Activated T-helper 2 cell treated with anti-CD3 and anti-CD28 coated beads, Interferon-gamma antibody, Interleukin-2, Interleukin-4, amounts not matched to agents 10 μg/mL and 5 μg/mL and 100 μg/mL, durations not matched to agents 14 hours and 24 hours and 36 hours (primary cell): ENCODE results near the gene SNX9. TPM values are rescaled to one million over a fixed set of nuclear protein-coding genes. Genes with fewer than 3 reads are reported as not detected.

Experiments
- DNase-seq: peaks from one replicate; pipeline ENCODE4 v3.0.0; 2021; ENCODE audit warnings: low spot score
- H3K27ac Mint-ChIP-seq: one replicate; pipeline ENCODE4 v1.8.0; 2021; ENCODE audit warnings: mixed read lengths
- H3K27me3 Mint-ChIP-seq: one replicate; pipeline ENCODE4 v1.8.0; 2021; ENCODE audit warnings: low read depth, mixed read lengths
- H3K36me3 Mint-ChIP-seq: one replicate; pipeline ENCODE4 v1.8.0; 2021; ENCODE audit warnings: low read depth, mixed read lengths
- H3K4me1 Mint-ChIP-seq: one replicate; pipeline ENCODE4 v1.8.0; 2021; ENCODE audit warnings: low read depth, mixed read lengths
- H3K4me3 Mint-ChIP-seq: one replicate; pipeline ENCODE4 v1.8.0; 2021; ENCODE audit warnings: low read depth, mild to moderate bottlenecking, moderate library complexity, mixed read lengths
- H3K9me3 Mint-ChIP-seq: one replicate; pipeline ENCODE4 v1.8.0; 2021; ENCODE audit warnings: mixed read lengths
- intact Hi-C: fragments of 100-400 bp; cut with micrococcal nuclease; formaldehyde crosslinking; loops from one replicate; pipeline ENCODE4 v1.15.1; 2023
- total RNA-seq: library from RNA; stranded (reverse); gene quantifications from 2 replicates; pipeline ENCODE4 v1.2.3, GENCODE V29; 2022

Gene SNX9
- total RNA-seq, 1 donor from 2014 or later: 55.6 TPM

GRCh38 chr6:157909282-157909664 is 86.2 kb downstream of the SNX9 start:
- intact Hi-C loops: no loop called here
- Mint-ChIP-seq H3K36me3 (peaks cover 69% of the 10 kb centered on the region), H3K27me3 (no peaks in the 10 kb centered on the region), H3K9me3 (no peaks in the 10 kb centered on the region), H3K4me1 (peaks cover 14% of the 10 kb centered on the region), H3K27ac (no peak overlapping the region), H3K4me3 (no peak overlapping the region)
- no peak for DNase-seq

- Mint-ChIP-seq H3K9me3 (no peaks in the 10 kb centered on the region), H3K27ac (no peak overlapping the region), H3K4me1 (peaks cover 14% of the 10 kb centered on the region), H3K27me3 (no peaks in the 10 kb centered on the region), H3K4me3 (no peak overlapping the region), H3K36me3 (peaks cover 64% of the 10 kb centered on the region)
- no peak for DNase-seq
- intact Hi-C loops: no loop called here
These were observed 88.2 kb downstream of the SNX9 start for GRCh38 chr6:157911278-157911677.

- intact Hi-C loops: no loop called here
- Mint-ChIP-seq H3K27me3 (no peaks in the 10 kb centered on the region), H3K27ac (no peak overlapping the region), H3K36me3 (peaks cover 64% of the 10 kb centered on the region), H3K9me3 (no peaks in the 10 kb centered on the region), H3K4me3 (no peak overlapping the region), H3K4me1 (peaks cover 14% of the 10 kb centered on the region)
- DNase-seq: no peak
These were observed 88.7 kb downstream of the SNX9 start for GRCh38 chr6:157911786-157912185.

GRCh38 chr6:157912326-157912725 is 89.3 kb downstream of the SNX9 start:
- Mint-ChIP-seq H3K27me3 (no peaks in the 10 kb centered on the region), H3K27ac (no peak overlapping the region), H3K36me3 (peaks cover 64% of the 10 kb centered on the region), H3K4me1 (peaks cover 14% of the 10 kb centered on the region), H3K9me3 (no peaks in the 10 kb centered on the region), H3K4me3 (no peak overlapping the region)
- no peak for DNase-seq
- intact Hi-C loops: no loop called here

GRCh38 chr6:157921685-157922367 is 98.8 kb downstream of the SNX9 start:
- Mint-ChIP-seq H3K27me3 (no peaks in the 10 kb centered on the region), H3K4me1 (no peaks in the 10 kb centered on the region), H3K4me3 (no peak overlapping the region), H3K27ac (no peak overlapping the region), H3K36me3 (peaks cover 83% of the 10 kb centered on the region), H3K9me3 (peaks cover 12% of the 10 kb centered on the region)
- DNase-seq: no peak
- intact Hi-C loops: no loop called here

- intact Hi-C loops: no loop called here
- Mint-ChIP-seq H3K36me3 (peaks cover 88% of the 10 kb centered on the region), H3K4me1 (peaks cover 2% of the 10 kb centered on the region), H3K4me3 (no peak overlapping the region), H3K27me3 (no peaks in the 10 kb centered on the region), H3K27ac (no peak overlapping the region), H3K9me3 (no peaks in the 10 kb centered on the region)
- DNase-seq: no peak
These were observed 102.7 kb downstream of the SNX9 start for GRCh38 chr6:157925771-157926170.

GRCh38 chr6:157927011-157927410 is 104.0 kb downstream of the SNX9 start:
- Mint-ChIP-seq H3K4me3 (no peak overlapping the region), H3K4me1 (peaks cover 2% of the 10 kb centered on the region), H3K27ac (no peak overlapping the region), H3K9me3 (no peaks in the 10 kb centered on the region), H3K27me3 (no peaks in the 10 kb centered on the region), H3K36me3 (peaks cover 88% of the 10 kb centered on the region)
- DNase-seq: no peak
- intact Hi-C loops: no loop called here

- Mint-ChIP-seq H3K4me3 (no peak overlapping the region), H3K27ac (no peak overlapping the region), H3K27me3 (no peaks in the 10 kb centered on the region), H3K36me3 (peaks cover 85% of the 10 kb centered on the region), H3K4me1 (peaks cover 2% of the 10 kb centered on the region), H3K9me3 (no peaks in the 10 kb centered on the region)
- intact Hi-C loops: no loop called here
- no peak for DNase-seq
These were observed 105.4 kb downstream of the SNX9 start for GRCh38 chr6:157928428-157928827.

- Mint-ChIP-seq H3K36me3 (peaks cover 85% of the 10 kb centered on the region), H3K9me3 (no peaks in the 10 kb centered on the region), H3K4me1 (peaks cover 2% of the 10 kb centered on the region), H3K27ac (no peak overlapping the region), H3K4me3 (no peak overlapping the region), H3K27me3 (no peaks in the 10 kb centered on the region)
- intact Hi-C loops: no loop called here
- no peak for DNase-seq
These were observed 106.0 kb downstream of the SNX9 start for GRCh38 chr6:157929076-157929475.

GRCh38 chr6:157929765-157930319 is 106.8 kb downstream of the SNX9 start:
- Mint-ChIP-seq H3K27ac (no peak overlapping the region), H3K4me3 (no peak overlapping the region), H3K27me3 (no peaks in the 10 kb centered on the region), H3K9me3 (no peaks in the 10 kb centered on the region), H3K36me3 (peaks cover 80% of the 10 kb centered on the region), H3K4me1 (peaks cover 2% of the 10 kb centered on the region)
- intact Hi-C loops: no loop called here
- no peak for DNase-seq

GRCh38 chr6:157935786-157936185 is 112.7 kb downstream of the SNX9 start:
- H3K36me3 Mint-ChIP-seq: peaks cover 78% of the 10 kb centered on the region
- H3K9me3 Mint-ChIP-seq: no peaks in the 10 kb centered on the region
- H3K4me1 Mint-ChIP-seq: peaks cover 15% of the 10 kb centered on the region
- intact Hi-C loops: no loop called here
- no peaks in the 10 kb centered on the region for H3K27me3 Mint-ChIP-seq
- H3K4me3 Mint-ChIP-seq: no peak overlapping the region
- no peak for DNase-seq
- H3K27ac Mint-ChIP-seq: no peak overlapping the region

GRCh38 chr6:157937318-157937717 is 114.3 kb downstream of the SNX9 start:
- Mint-ChIP-seq H3K27ac (no peak overlapping the region), H3K36me3 (peaks cover 79% of the 10 kb centered on the region), H3K9me3 (no peaks in the 10 kb centered on the region), H3K4me3 (no peak overlapping the region), H3K27me3 (no peaks in the 10 kb centered on the region), H3K4me1 (peaks cover 17% of the 10 kb centered on the region)
- intact Hi-C loops: no loop called here
- DNase-seq: no peak

GRCh38 chr6:157937916-157938315 is 114.9 kb downstream of the SNX9 start:
- intact Hi-C loops: no loop called here
- no peaks in the 10 kb centered on the region for H3K9me3 Mint-ChIP-seq
- H3K4me3 Mint-ChIP-seq: no peak overlapping the region
- H3K4me1 Mint-ChIP-seq: peaks cover 17% of the 10 kb centered on the region
- no peaks in the 10 kb centered on the region for H3K27me3 Mint-ChIP-seq
- no peak for DNase-seq
- H3K36me3 Mint-ChIP-seq: peaks cover 79% of the 10 kb centered on the region
- no peak overlapping the region for H3K27ac Mint-ChIP-seq
